Keratinocyte (primary cell): ENCODE measurements around the gene MYO1H. TPM values are rescaled to one million over a fixed set of nuclear protein-coding genes. Genes with fewer than 3 reads are reported as not detected.
"Not testable (repeated sequence)": the region's sequence is repeated elsewhere in the genome, so short reads cannot be mapped to it uniquely, and the experiment has no call there.

ENCODE experiments used
- DNase-seq: peaks from one replicate; pipeline ENCODE4 v3.0.0-alpha.2; 2011; ENCODE audit warnings: low read depth, missing footprints, low spot score
- FAIRE-seq: peaks from 2 replicates; lab custom pipeline; 2011; peaks lifted over from hg19 to GRCh38; lab: Jason Lieb, UNC
- H2AFZ ChIP-seq: 2 replicates; pipeline ENCODE4 v1.6.0; 2012; ENCODE audit warnings: low read length, control low read depth, inconsistent platforms; ENCODE audit not compliant: control insufficient read depth
- H3K27ac ChIP-seq: 2 replicates; pipeline ENCODE4 v1.5.1; 2011; ENCODE audit warnings: low read length; ENCODE audit not compliant: control insufficient read depth, insufficient read depth
- H3K27me3 ChIP-seq: 3 replicates; pipeline ENCODE4 v1.6.0; 2011; ENCODE audit warnings: low read length; ENCODE audit not compliant: control insufficient read depth, insufficient read depth; ENCODE audit errors: extremely low read depth
- H3K36me3 ChIP-seq, 2 experiments: 2 replicates in 1 of 2; 3 replicates in 1 of 2; pipeline ENCODE4 v1.5.1; 2011; ENCODE audit warnings: low read length in 2 of 2, mild to moderate bottlenecking in 1 of 2; ENCODE audit not compliant: control insufficient read depth in 2 of 2, insufficient read depth in 2 of 2; ENCODE audit errors: extremely low read depth in 1 of 2
- H3K4me1 ChIP-seq: 3 replicates; pipeline ENCODE4 v1.5.1; 2011; ENCODE audit warnings: low read length; ENCODE audit not compliant: control insufficient read depth, insufficient read depth; ENCODE audit errors: extremely low read depth
- H3K4me2 ChIP-seq: 3 replicates; pipeline ENCODE4 v1.6.0; 2011; ENCODE audit warnings: low read depth, low read length; ENCODE audit not compliant: control insufficient read depth, insufficient read depth; ENCODE audit errors: extremely low read depth
- H3K4me3 ChIP-seq, 3 experiments: fragments of 200-600 bp in 1 of 3; sonication (generic) in 1 of 3; 2 replicates in 2 of 3; 3 replicates in 1 of 3; pipeline ENCODE4 v1.5.1; 2011 to 2016; ENCODE audit warnings: low read length in 3 of 3, mild to moderate bottlenecking in 3 of 3, control low read depth in 2 of 3, inconsistent platforms in 1 of 3, low read depth in 1 of 3, mixed read lengths in 1 of 3, mixed run types in 1 of 3, moderate library complexity in 1 of 3; ENCODE audit not compliant: control insufficient read depth in 2 of 3, insufficient read depth in 2 of 3; ENCODE audit errors: extremely low read depth in 1 of 3
- H3K79me2 ChIP-seq: 2 replicates; pipeline ENCODE4 v1.6.0; 2012; ENCODE audit warnings: low read length; ENCODE audit not compliant: control insufficient read depth, insufficient read depth
- H3K9ac ChIP-seq: 3 replicates; pipeline ENCODE4 v1.6.0; 2011; ENCODE audit warnings: low read length; ENCODE audit not compliant: control insufficient read depth, insufficient read depth; ENCODE audit errors: extremely low read depth
- H3K9me1 ChIP-seq: 3 replicates; pipeline ENCODE4 v1.6.0; 2011; ENCODE audit warnings: low read length; ENCODE audit not compliant: control insufficient read depth, insufficient read depth; ENCODE audit errors: extremely low read depth
- H3K9me3 ChIP-seq: 2 replicates; pipeline ENCODE4 v1.5.1; 2012; ENCODE audit warnings: low read depth, low read length; ENCODE audit not compliant: control insufficient read depth
- H4K20me1 ChIP-seq: 3 replicates; pipeline ENCODE4 v1.6.0; 2011; ENCODE audit warnings: low read length; ENCODE audit not compliant: control insufficient read depth, insufficient read depth; ENCODE audit errors: extremely low read depth
- EZH2 ChIP-seq: IDR thresholded peaks from one replicate; pipeline ENCODE4 v1.6.1; 2012; ENCODE audit warnings: inconsistent platforms, mild to moderate bottlenecking, low read length, moderate library complexity
- dilution Hi-C: fragments of 300-500 bp; cut with MboI; formaldehyde crosslinking; loops from one replicate; pipeline ENCODE4 v1.7.0; 2020; ENCODE audit warnings: low sequenced_read_pairs; ENCODE audit not compliant: extremely low pct_ligation_motif_present
- polyA plus RNA-seq, 5 experiments: library from polyadenylated mRNA; depleted of rRNA in 3 of 5; stranded (reverse) in 3 of 5; stranded (forward) in 1 of 5; unstranded in 1 of 5; fragments of >200 nt; gene quantifications; 1 replicate in 1 of 5; 2 replicates in 3 of 5; 3 replicates in 1 of 5; pipeline versions ENCODE4 v1.2.1 to v1.2.3, GENCODE V29; 2011 to 2012; ENCODE audit warnings: missing spikeins in 2 of 5, low read depth in 1 of 5, low replicate concordance in 1 of 5
- TF ChIP-seq, protein P1 (sequence below), 3 experiments: IDR thresholded peaks in 1 of 3; conservative IDR thresholded peaks in 1 of 3; optimal IDR thresholded peaks in 1 of 3; 2 replicates in 2 of 3; 3 replicates in 1 of 3; pipeline versions ENCODE3 to v1.5.1; 2011; ENCODE audit warnings: low read length in 3 of 3, mild to moderate bottlenecking in 3 of 3, moderate library complexity in 2 of 3, control low read depth in 1 of 3, inconsistent platforms in 1 of 3; ENCODE audit not compliant: insufficient read depth in 2 of 3; ENCODE audit errors: extremely low read depth in 1 of 3

MYO1H gene
- polyA plus RNA-seq, 1 donor (not counting 4 experiments of a cell fraction or from before 2014, with no cell fraction given) = not detected

- FAIRE-seq (no peak), DNase-seq (no peak)
- no peaks in the 10 kb centered on the region for H3K79me2 ChIP-seq
Measured at GRCh38 chr12:109309381-109310246, 38.1 kb upstream of the MYO1H start.

GRCh38 chr12:109310247-109311125 lies 37.2 kb upstream of the MYO1H start:
- H2AFZ ChIP-seq = no peak overlapping the region
- H3K4me3 ChIP-seq = peak overlapping the region in 2 of 3 experiments; percentile 35 to 57
- peaks cover 6% of the 10 kb centered on the region for H3K4me1 ChIP-seq
- H3K36me3 ChIP-seq = no peaks in the 10 kb centered on the region
- FAIRE-seq (no peak), DNase-seq (no peak)
- peak overlapping the region; percentile 70 for H3K4me2 ChIP-seq
- no peak overlapping the region for H3K9ac ChIP-seq
- peaks cover 63% of the 10 kb centered on the region for H3K27me3 ChIP-seq
- H3K9me3 ChIP-seq = no peaks in the 10 kb centered on the region
- no peak overlapping the region for H3K27ac ChIP-seq
- dilution Hi-C loops = no loop called here
- no peaks in the 10 kb centered on the region for H3K9me1 ChIP-seq
- H4K20me1 ChIP-seq = no peaks in the 10 kb centered on the region
- peak; percentile 96 for TF ChIP-seq EZH2
- TF ChIP-seq, protein P1, sequence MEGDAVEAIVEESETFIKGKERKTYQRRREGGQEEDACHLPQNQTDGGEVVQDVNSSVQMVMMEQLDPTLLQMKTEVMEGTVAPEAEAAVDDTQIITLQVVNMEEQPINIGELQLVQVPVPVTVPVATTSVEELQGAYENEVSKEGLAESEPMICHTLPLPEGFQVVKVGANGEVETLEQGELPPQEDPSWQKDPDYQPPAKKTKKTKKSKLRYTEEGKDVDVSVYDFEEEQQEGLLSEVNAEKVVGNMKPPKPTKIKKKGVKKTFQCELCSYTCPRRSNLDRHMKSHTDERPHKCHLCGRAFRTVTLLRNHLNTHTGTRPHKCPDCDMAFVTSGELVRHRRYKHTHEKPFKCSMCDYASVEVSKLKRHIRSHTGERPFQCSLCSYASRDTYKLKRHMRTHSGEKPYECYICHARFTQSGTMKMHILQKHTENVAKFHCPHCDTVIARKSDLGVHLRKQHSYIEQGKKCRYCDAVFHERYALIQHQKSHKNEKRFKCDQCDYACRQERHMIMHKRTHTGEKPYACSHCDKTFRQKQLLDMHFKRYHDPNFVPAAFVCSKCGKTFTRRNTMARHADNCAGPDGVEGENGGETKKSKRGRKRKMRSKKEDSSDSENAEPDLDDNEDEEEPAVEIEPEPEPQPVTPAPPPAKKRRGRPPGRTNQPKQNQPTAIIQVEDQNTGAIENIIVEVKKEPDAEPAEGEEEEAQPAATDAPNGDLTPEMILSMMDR (optimal IDR thresholded peaks at IDR 0.05 in 1 of 3, IDR thresholded peaks at IDR 0.05 in 1 of 3, conservative IDR thresholded peaks at IDR 0.05 in 1 of 3; ENCODE audit: extremely low read depth in 1 of 3, insufficient read depth in 2 of 3, low read length in 3 of 3) = no peak
- H3K79me2 ChIP-seq = no peaks in the 10 kb centered on the region

More at GRCh38 chr12:109309381-109310246, 38.1 kb upstream of the MYO1H start:
- TF ChIP-seq, protein P1 (optimal IDR thresholded peaks at IDR 0.05 in 1 of 3, IDR thresholded peaks at IDR 0.05 in 1 of 3, conservative IDR thresholded peaks at IDR 0.05 in 1 of 3; ENCODE audit: extremely low read depth in 1 of 3, insufficient read depth in 2 of 3, low read length in 3 of 3) = no peak
- TF ChIP-seq EZH2 = peak; percentile 70
- no peak overlapping the region for H3K9ac ChIP-seq
- no peak overlapping the region for H2AFZ ChIP-seq
- H3K27ac ChIP-seq = no peak overlapping the region
- H3K9me3 ChIP-seq = no peaks in the 10 kb centered on the region
- peaks cover 6% of the 10 kb centered on the region for H3K4me1 ChIP-seq
- no peaks in the 10 kb centered on the region for H3K36me3 ChIP-seq
- peak overlapping the region; percentile 70 for H3K4me2 ChIP-seq
- dilution Hi-C loops = no loop called here
- H3K4me3 ChIP-seq = peak overlapping the region in 2 of 3 experiments; percentile 35 to 57
- no peaks in the 10 kb centered on the region for H3K9me1 ChIP-seq
- H3K27me3 ChIP-seq = peaks cover 63% of the 10 kb centered on the region
- H4K20me1 ChIP-seq = no peaks in the 10 kb centered on the region

GRCh38 chr12:109321294-109321693 lies 26.4 kb upstream of the MYO1H start:
- H3K27ac ChIP-seq, H4K20me1 ChIP-seq, H3K79me2 ChIP-seq, H3K9ac ChIP-seq, H3K4me3 ChIP-seq, H3K4me1 ChIP-seq, DNase-seq, dilution Hi-C loops, H3K27me3 ChIP-seq, H2AFZ ChIP-seq, H3K9me3 ChIP-seq, H3K4me2 ChIP-seq, H3K36me3 ChIP-seq, H3K9me1 ChIP-seq, FAIRE-seq: not testable (repeated sequence)
